DOHH2 (cell line): Measurements from ENCODE around the gene CDK5RAP2.

Experiments
- H3F3A ChIP-seq: fragments of 200-600 bp; sonication (generic), shearing (Covaris generic); 2 replicates; pipeline ENCODE4 v1.6.0; 2016; ENCODE audit warnings: antibody characterized with exemption, mild to moderate bottlenecking; ENCODE audit not compliant: control insufficient read depth, insufficient read depth
- H3K27ac ChIP-seq: fragments of 200-600 bp; sonication (generic); 2 replicates; pipeline ENCODE4 v1.5.1; 2014; ENCODE audit warnings: low read depth, mild to moderate bottlenecking, low read length, moderate library complexity
- H3K27me3 ChIP-seq: fragments of 200-600 bp; sonication (generic); 2 replicates; pipeline ENCODE4 v1.6.1; 2014; ENCODE audit warnings: mild to moderate bottlenecking, low read length, mixed read lengths; ENCODE audit not compliant: control insufficient read depth
- H3K36me3 ChIP-seq: fragments of 200-600 bp; sonication (generic); 2 replicates; pipeline ENCODE4 v1.6.1; 2014; ENCODE audit warnings: mild to moderate bottlenecking, low read length, moderate library complexity, mixed read lengths; ENCODE audit not compliant: control insufficient read depth
- H3K4me1 ChIP-seq: fragments of 200-600 bp; sonication (generic); 2 replicates; pipeline ENCODE4 v1.6.1; 2014; ENCODE audit warnings: mild to moderate bottlenecking, low read length, mixed read lengths; ENCODE audit not compliant: control insufficient read depth
- H3K4me2 ChIP-seq: fragments of 200-600 bp; sonication (generic); 2 replicates; pipeline ENCODE4 v1.6.0; 2014; ENCODE audit warnings: mild to moderate bottlenecking, low read length, moderate library complexity
- H3K4me3 ChIP-seq: fragments of 200-600 bp; sonication (generic); 2 replicates; pipeline ENCODE4 v1.5.1; 2014; ENCODE audit warnings: mild to moderate bottlenecking, low read length, mixed read lengths
- H3K79me2 ChIP-seq: fragments of 200-600 bp; sonication (generic); 2 replicates; pipeline ENCODE4 v1.6.1; 2014; ENCODE audit warnings: mild to moderate bottlenecking, low read length, mixed read lengths; ENCODE audit not compliant: control insufficient read depth
- H3K9me2 ChIP-seq: fragments of 200-600 bp; sonication (generic); replicated peaks from 2 replicates; pipeline ENCODE4 v1.6.1; 2014; ENCODE audit warnings: mild to moderate bottlenecking, low read length, mixed read lengths; ENCODE audit not compliant: control insufficient read depth
- H3K9me3 ChIP-seq: fragments of 200-600 bp; sonication (generic); 2 replicates; pipeline ENCODE4 v1.6.1; 2014; ENCODE audit warnings: antibody characterized with exemption, low read length, mixed read lengths; ENCODE audit not compliant: control insufficient read depth, insufficient read depth
- H4K20me1 ChIP-seq: fragments of 200-600 bp; sonication (generic); 2 replicates; pipeline ENCODE4 v1.6.0; 2014; ENCODE audit warnings: low read depth, mild to moderate bottlenecking, antibody characterized with exemption, low read length, moderate library complexity; ENCODE audit not compliant: control insufficient read depth, insufficient read depth
- EZH2phosphoT487 ChIP-seq: fragments of 200-600 bp; sonication (generic); IDR thresholded peaks from 2 replicates; pipeline ENCODE4 v1.6.1; 2017; ENCODE audit warnings: borderline replicate concordance, mild to moderate bottlenecking, antibody characterized with exemption, low read length, moderate library complexity, mixed read lengths
- TF ChIP-seq, protein P1 (sequence below): fragments of 200-600 bp; sonication (generic); IDR thresholded peaks from one replicate; pipeline ENCODE4 v1.5.1; 2014; ENCODE audit warnings: antibody characterized with exemption, mild to moderate bottlenecking, low read depth, low read length; ENCODE audit not compliant: poor library complexity, severe bottlenecking

Gene CDK5RAP2

DNA sequence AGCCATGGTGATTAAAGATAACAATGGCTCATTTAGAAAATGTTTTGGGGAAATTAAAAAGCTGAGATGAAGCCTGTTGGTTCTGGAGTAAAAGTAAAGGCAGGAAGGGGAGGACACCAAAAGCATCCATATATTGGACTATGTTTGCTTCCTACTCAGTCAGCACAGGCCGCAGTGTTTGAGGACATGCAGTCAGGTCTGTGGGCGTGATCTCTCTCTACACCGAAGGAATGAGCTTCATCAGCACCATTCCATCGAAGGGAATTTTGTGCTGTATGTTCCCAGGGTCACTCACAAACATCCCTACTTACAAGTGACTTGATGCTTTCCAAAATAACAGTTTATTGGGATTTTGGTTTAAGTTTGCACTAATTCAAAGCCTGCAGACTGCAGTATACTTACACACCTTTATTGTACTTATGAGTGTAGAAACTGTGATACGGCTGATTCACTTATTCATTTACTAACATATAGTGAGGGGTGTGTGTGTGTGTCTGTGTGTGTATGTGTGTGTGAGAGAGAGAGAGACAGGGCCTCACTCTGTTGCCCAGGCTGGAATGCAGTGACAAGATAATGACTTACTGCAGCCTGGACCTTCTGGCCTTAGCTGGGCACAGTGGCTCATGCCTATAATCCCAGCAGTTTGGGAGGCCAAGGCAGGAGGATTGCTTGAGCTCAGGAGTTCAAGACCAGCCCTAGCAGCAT, 13.4 kb upstream of the CDK5RAP2 start:
- H3K27ac ChIP-seq, result no peak overlapping the region
- H3K27me3 ChIP-seq, result no peaks in the 10 kb centered on the region
- H3K4me3 ChIP-seq, result no peak overlapping the region
- no peaks in the 10 kb centered on the region for H3K4me1 ChIP-seq
- no peaks in the 10 kb centered on the region for H4K20me1 ChIP-seq
- H3F3A ChIP-seq, result no peaks in the 10 kb centered on the region
- no peaks in the 10 kb centered on the region for H3K79me2 ChIP-seq
- H3K4me2 ChIP-seq, result no peak overlapping the region
- H3K9me3 ChIP-seq, result no peaks in the 10 kb centered on the region
- H3K9me2 ChIP-seq, result no peaks in the 10 kb centered on the region
- H3K36me3 ChIP-seq, result no peaks in the 10 kb centered on the region
- no peak for TF ChIP-seq EZH2phosphoT487
- TF ChIP-seq, protein P1, sequence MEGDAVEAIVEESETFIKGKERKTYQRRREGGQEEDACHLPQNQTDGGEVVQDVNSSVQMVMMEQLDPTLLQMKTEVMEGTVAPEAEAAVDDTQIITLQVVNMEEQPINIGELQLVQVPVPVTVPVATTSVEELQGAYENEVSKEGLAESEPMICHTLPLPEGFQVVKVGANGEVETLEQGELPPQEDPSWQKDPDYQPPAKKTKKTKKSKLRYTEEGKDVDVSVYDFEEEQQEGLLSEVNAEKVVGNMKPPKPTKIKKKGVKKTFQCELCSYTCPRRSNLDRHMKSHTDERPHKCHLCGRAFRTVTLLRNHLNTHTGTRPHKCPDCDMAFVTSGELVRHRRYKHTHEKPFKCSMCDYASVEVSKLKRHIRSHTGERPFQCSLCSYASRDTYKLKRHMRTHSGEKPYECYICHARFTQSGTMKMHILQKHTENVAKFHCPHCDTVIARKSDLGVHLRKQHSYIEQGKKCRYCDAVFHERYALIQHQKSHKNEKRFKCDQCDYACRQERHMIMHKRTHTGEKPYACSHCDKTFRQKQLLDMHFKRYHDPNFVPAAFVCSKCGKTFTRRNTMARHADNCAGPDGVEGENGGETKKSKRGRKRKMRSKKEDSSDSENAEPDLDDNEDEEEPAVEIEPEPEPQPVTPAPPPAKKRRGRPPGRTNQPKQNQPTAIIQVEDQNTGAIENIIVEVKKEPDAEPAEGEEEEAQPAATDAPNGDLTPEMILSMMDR, result no peak

- peaks cover 6% of the 10 kb centered on the region for H3K4me1 ChIP-seq
Measured at GRCh38 chr9:120592210-120592609, 12.2 kb upstream of the CDK5RAP2 start.

GRCh38 chr9:120587328-120587727, 7.4 kb upstream of the CDK5RAP2 start:
- no peak for TF ChIP-seq EZH2phosphoT487
- Histone ChIP-seq H3K36me3 (no peaks in the 10 kb centered on the region), H3F3A (no peaks in the 10 kb centered on the region), H3K4me2 (no peak overlapping the region; the same call in 1 of the 2 replicates), H3K27me3 (no peaks in the 10 kb centered on the region), H3K9me3 (no peaks in the 10 kb centered on the region), H3K79me2 (no peaks in the 10 kb centered on the region), H4K20me1 (no peaks in the 10 kb centered on the region), H3K9me2 (no peaks in the 10 kb centered on the region), H3K4me1 (peaks cover 14% of the 10 kb centered on the region), H3K4me3 (no peak overlapping the region), H3K27ac (no peak overlapping the region)

More at GRCh38 chr9:120592210-120592609, 12.2 kb upstream of the CDK5RAP2 start:
- no peak overlapping the region for H3K4me3 ChIP-seq
- no peaks in the 10 kb centered on the region for H3K9me3 ChIP-seq
- no peaks in the 10 kb centered on the region for H3K27me3 ChIP-seq
- no peaks in the 10 kb centered on the region for H4K20me1 ChIP-seq
- H3K79me2 ChIP-seq, result no peaks in the 10 kb centered on the region
- H3K4me2 ChIP-seq, result no peak overlapping the region
- no peaks in the 10 kb centered on the region for H3K36me3 ChIP-seq
- TF ChIP-seq, protein P1, result no peak
- TF ChIP-seq EZH2phosphoT487, result no peak
- no peaks in the 10 kb centered on the region for H3F3A ChIP-seq
- no peaks in the 10 kb centered on the region for H3K9me2 ChIP-seq
- H3K27ac ChIP-seq, result no peak overlapping the region

- H3K4me2 ChIP-seq, result no peak overlapping the region
- no peaks in the 10 kb centered on the region for H3K9me3 ChIP-seq
- H3K4me1 ChIP-seq, result peaks cover 25% of the 10 kb centered on the region
- H3F3A ChIP-seq, result no peaks in the 10 kb centered on the region
- H3K27me3 ChIP-seq, result no peaks in the 10 kb centered on the region
- H3K27ac ChIP-seq, result no peak overlapping the region
- H3K9me2 ChIP-seq, result no peaks in the 10 kb centered on the region
- peaks cover 7% of the 10 kb centered on the region for H3K36me3 ChIP-seq
- TF ChIP-seq, protein P1, result no peak
- no peak for TF ChIP-seq EZH2phosphoT487
- H4K20me1 ChIP-seq, result no peaks in the 10 kb centered on the region
- H3K79me2 ChIP-seq, result peaks cover 13% of the 10 kb centered on the region
- no peak overlapping the region for H3K4me3 ChIP-seq
Measured at GRCh38 chr9:120583958-120584369, 4.0 kb upstream of the CDK5RAP2 start.
